CD4-positive, alpha-beta T cell treated with Interferon gamma for 1 hour (primary cell): Measurements from ENCODE around the gene ARL9.
"Not testable (repeated sequence)": the region's sequence is repeated elsewhere in the genome, so short reads cannot be mapped to it uniquely, and the experiment has no call there.

ENCODE experiments used
- DNase-seq: peaks from one replicate; pipeline ENCODE4 v3.0.0-alpha.2; 2020

The ARL9 gene

GRCh38 chr4:56505269-56506130 lies at the start of gene ARL9:
TSS of gene ARL9 (plus strand) at chr4:56505791. CDS start at chr4:56505863, 72 bp downstream.
- DNase-seq, result peak; percentile 38

- DNase-seq, result no peak
Measured at GRCh38 chr4:56460085-56460484, 45.5 kb upstream of the ARL9 start.

GRCh38 chr4:56462157-56462556 lies 43.4 kb upstream of the ARL9 start:
- DNase-seq, result no peak

GRCh38 chr4:56463711-56464110 lies 41.9 kb upstream of the ARL9 start:
- DNase-seq, result no peak

GRCh38 chr4:56464581-56464980 lies 41.0 kb upstream of the ARL9 start:
- DNase-seq, result no peak

- no peak for DNase-seq
Measured at GRCh38 chr4:56465599-56466295, 39.8 kb upstream of the ARL9 start.

GRCh38 chr4:56466296-56466761 lies 39.3 kb upstream of the ARL9 start:
- DNase-seq, result not testable (repeated sequence)

- no peak for DNase-seq
Measured at GRCh38 chr4:56466910-56467283, 38.7 kb upstream of the ARL9 start.

- peak; percentile 89 for DNase-seq
Measured at GRCh38 chr4:56467284-56468096, 38.1 kb upstream of the ARL9 start, which contains the start of gene SRP72. TSS of gene SRP72 (plus strand) at chr4:56467617. CDS start at chr4:56467636, 19 bp downstream.

GRCh38 chr4:56468097-56468422 lies 37.5 kb upstream of the ARL9 start:
- DNase-seq, result no peak

- DNase-seq, result no peak
Measured at GRCh38 chr4:56469489-56470210, 35.9 kb upstream of the ARL9 start.

- no peak for DNase-seq
Measured at GRCh38 chr4:56475917-56476316, 29.7 kb upstream of the ARL9 start.

GRCh38 chr4:56477192-56477702 lies 28.3 kb upstream of the ARL9 start:
- DNase-seq, result no peak

- no peak for DNase-seq
Measured at GRCh38 chr4:56480691-56481090, 24.9 kb upstream of the ARL9 start.

GRCh38 chr4:56496241-56496640 lies 9.3 kb upstream of the ARL9 start:
- DNase-seq, result no peak

- no peak for DNase-seq
Measured at GRCh38 chr4:56511098-56511497, 5.5 kb downstream of the ARL9 start.

GRCh38 chr4:56512166-56512565 lies 6.6 kb downstream of the ARL9 start:
- DNase-seq, result no peak

- DNase-seq, result no peak
Measured at GRCh38 chr4:56513517-56513916, 7.9 kb downstream of the ARL9 start.

- peak; percentile 80 for DNase-seq
Measured at GRCh38 chr4:56530269-56531148, 24.9 kb downstream of the ARL9 start.

GRCh38 chr4:56531149-56531770 lies 25.7 kb downstream of the ARL9 start:
- no peak for DNase-seq

- DNase-seq, result no peak
Measured at GRCh38 chr4:56531823-56532222, 26.2 kb downstream of the ARL9 start.
